RWPE1 (cell line): ENCODE data around the gene NFIB.
A peak's percentile ranks its signal among the peaks of the same experiment; 100 is the strongest.

Source experiments
- CTCF ChIA-PET: fragments of 350-600 bp; sonication (Branson Sonifier 250); formaldehyde crosslinking; extraction: SDS; loops from one replicate; lab custom pipeline; 2021; lab: Yijun Ruan, JAX
- POLR2A ChIA-PET: fragments of 400-600 bp; formaldehyde crosslinking; extraction: SDS; loops from one replicate; lab custom pipeline; 2020; ENCODE audit warnings: antibody characterized with exemption; ENCODE audit not compliant: low non-redundant PET; lab: Yijun Ruan, JAX
- DNase-seq: peaks from one replicate; pipeline ENCODE4 v3.0.0; 2012; ENCODE audit warnings: low spot score
- H3K27ac ChIP-seq: fragments of 450-650 bp; 2 replicates; pipeline ENCODE4 v1.5.1; 2017
- TF ChIP-seq, protein P1 (sequence below): fragments of 450-650 bp; conservative IDR thresholded peaks from 2 replicates; pipeline ENCODE4 v1.5.1; 2017; ENCODE audit warnings: low read depth, mild to moderate bottlenecking

NFIB gene

GRCh38 chr9:14210428-14210827 is 103.5 kb downstream of the NFIB start:
- TF ChIP-seq, protein P1, sequence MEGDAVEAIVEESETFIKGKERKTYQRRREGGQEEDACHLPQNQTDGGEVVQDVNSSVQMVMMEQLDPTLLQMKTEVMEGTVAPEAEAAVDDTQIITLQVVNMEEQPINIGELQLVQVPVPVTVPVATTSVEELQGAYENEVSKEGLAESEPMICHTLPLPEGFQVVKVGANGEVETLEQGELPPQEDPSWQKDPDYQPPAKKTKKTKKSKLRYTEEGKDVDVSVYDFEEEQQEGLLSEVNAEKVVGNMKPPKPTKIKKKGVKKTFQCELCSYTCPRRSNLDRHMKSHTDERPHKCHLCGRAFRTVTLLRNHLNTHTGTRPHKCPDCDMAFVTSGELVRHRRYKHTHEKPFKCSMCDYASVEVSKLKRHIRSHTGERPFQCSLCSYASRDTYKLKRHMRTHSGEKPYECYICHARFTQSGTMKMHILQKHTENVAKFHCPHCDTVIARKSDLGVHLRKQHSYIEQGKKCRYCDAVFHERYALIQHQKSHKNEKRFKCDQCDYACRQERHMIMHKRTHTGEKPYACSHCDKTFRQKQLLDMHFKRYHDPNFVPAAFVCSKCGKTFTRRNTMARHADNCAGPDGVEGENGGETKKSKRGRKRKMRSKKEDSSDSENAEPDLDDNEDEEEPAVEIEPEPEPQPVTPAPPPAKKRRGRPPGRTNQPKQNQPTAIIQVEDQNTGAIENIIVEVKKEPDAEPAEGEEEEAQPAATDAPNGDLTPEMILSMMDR: no peak
- CTCF ChIA-PET: no interaction called here
- POLR2A ChIA-PET: no interaction called here
- no peak overlapping the region for H3K27ac ChIP-seq
- DNase-seq: no peak

DNA sequence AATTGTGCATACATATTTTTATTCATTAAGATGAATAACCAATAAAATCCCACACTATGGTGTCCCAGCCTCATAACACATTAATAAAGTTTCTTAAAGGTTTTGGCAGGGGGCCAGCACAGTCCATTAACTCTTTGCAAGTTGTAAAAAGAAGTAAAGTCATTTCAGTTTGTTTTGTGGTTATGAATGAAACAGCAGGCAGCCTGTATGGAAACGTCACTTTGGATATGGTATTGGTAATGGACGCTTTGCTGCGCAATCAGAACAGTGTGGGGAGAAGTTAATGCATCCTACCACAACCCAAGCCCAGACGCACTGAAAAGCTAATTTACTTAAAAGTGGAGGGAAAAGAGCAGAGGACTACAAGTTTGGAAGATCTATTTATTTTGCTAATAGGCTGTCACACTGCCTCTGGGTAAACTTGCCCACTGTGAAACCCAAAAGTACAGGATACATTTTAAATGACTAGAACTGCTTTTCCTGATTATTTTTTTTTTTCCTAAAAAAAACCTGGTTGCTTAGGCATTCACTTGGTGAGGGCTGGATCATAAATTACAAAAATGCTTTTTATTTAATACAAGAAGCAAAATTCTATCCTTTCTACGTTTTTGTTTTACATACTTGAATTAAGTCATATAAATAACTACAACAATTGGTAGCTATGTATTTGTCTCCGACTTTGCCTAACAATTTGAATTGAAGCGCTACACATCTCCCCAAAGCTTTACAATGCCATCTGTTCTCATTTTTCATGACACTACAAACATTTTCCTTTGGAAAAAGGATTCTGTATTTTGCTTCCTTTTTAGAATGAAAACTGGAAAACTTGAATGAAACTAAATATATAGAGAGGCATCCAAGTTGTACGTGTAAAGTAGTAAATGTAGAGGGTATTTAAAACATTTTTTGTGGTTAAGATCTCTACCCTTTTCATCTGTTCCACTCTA is 104.3 kb downstream of the NFIB start:
- DNase-seq: no peak
- POLR2A ChIA-PET: no interaction called here
- CTCF ChIA-PET: interaction anchor here (0.7 kb wide), 1 partner anchor 22 kb away, joined by 3 read pairs; no protein-coding TSS in a partner anchor
- H3K27ac ChIP-seq: no peak overlapping the region
- TF ChIP-seq, protein P1: no peak

DNA sequence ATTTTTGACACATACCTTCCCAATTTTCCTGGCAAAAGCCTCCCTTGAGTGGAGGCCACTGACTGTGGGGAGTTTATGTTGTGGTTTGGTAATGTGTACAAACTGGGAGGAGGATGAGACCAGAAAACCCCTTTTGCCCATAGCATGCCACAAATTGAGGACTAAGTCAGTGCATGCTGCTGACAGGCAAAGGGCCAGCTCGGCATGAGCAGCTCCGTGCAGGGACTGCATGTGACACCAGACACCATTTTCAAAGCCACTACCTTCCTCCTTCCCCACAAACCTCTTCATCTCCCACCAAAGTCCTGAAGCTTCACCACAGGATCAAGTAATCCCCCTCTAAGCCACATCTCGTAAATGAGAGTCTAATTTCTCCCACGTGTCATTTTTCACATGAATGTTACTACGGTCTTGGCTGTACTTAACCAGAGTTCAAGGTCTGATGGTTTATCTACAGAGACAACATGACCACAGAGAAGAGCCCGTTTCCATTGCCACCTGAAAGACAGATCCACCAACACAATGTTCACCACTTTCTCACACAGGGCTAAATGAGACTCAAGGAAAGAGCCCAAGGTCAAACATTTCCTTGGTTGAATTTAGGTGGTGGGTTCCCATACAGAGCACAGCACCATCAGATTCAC is 106.5 kb downstream of the NFIB start:
- peak overlapping the region; percentile 44; the same call in 1 of the 2 replicates for H3K27ac ChIP-seq
- no peak for DNase-seq
- CTCF ChIA-PET: no interaction called here
- POLR2A ChIA-PET: no interaction called here
- TF ChIP-seq, protein P1: no peak

- ChIA-PET CTCF (interaction anchor here (0.6 to 0.8 kb wide), 4 partner anchors 347 to 777 kb away, joined by 3 to 5 read pairs (median 5); no protein-coding TSS in a partner anchor), POLR2A (no interaction called here)
- DNase-seq: peak; percentile 71
- TF ChIP-seq, protein P1: no peak
- H3K27ac ChIP-seq: no peak overlapping the region
Measured at GRCh38 chr9:14205463-14205862, 108.5 kb downstream of the NFIB start.

GRCh38 chr9:14203356-14204056 is 110.4 kb downstream of the NFIB start:
- no peak for DNase-seq
- TF ChIP-seq, protein P1: no peak
- ChIA-PET CTCF (no interaction called here), POLR2A (no interaction called here)
- H3K27ac ChIP-seq: no peak overlapping the region; the same call in 1 of the 2 replicates
